H1 (cell line): Measurements from ENCODE around the gene FAM193B. TPM values are rescaled to one million over a fixed set of nuclear protein-coding genes. Genes with fewer than 3 reads are reported as not detected.

Source experiments
- CTCF ChIA-PET: fragments of 300-600 bp; sonication (Branson Sonifier 250); formaldehyde crosslinking; loops from one replicate; lab custom pipeline; 2021; ENCODE audit not compliant: partially characterized antibody; lab: Charles Lee
- POLR2A ChIA-PET: fragments of 300-600 bp; sonication (Branson Sonifier 250); formaldehyde crosslinking; loops from one replicate; lab custom pipeline; 2021; ENCODE audit warnings: inconsistent platforms; ENCODE audit not compliant: partially characterized antibody; lab: Charles Lee
- DNase-seq, 2 experiments: peaks; one replicate each; pipeline versions ENCODE4 v3.0.0 to v3.0.0-alpha.2; 2010 to 2022; ENCODE audit warnings: low spot score in 2 of 2, low read depth in 1 of 2, mixed read lengths in 1 of 2
- FAIRE-seq: peaks from 2 replicates; lab custom pipeline; 2011; peaks lifted over from hg19 to GRCh38; lab: Jason Lieb, UNC
- H2AFZ ChIP-seq: 2 replicates; pipeline ENCODE4 v1.8.1; 2012; ENCODE audit warnings: low read length, inconsistent platforms
- H2AK5ac ChIP-seq: 2 replicates; pipeline ENCODE4 v1.6.1; 2013; ENCODE audit warnings: low read depth, low read length
- H2BK120ac ChIP-seq: replicated peaks from 2 replicates; pipeline ENCODE3; 2013; ENCODE audit warnings: low read depth, low read length, inconsistent platforms
- H2BK12ac ChIP-seq: 2 replicates; pipeline ENCODE4 v1.6.1; 2013; ENCODE audit warnings: low read depth, low read length
- H2BK15ac ChIP-seq: 2 replicates; pipeline ENCODE4 v1.6.1; 2013; ENCODE audit warnings: low read length
- H2BK20ac ChIP-seq: 2 replicates; pipeline ENCODE4 v1.6.1; 2013; ENCODE audit warnings: low read length
- H2BK5ac ChIP-seq: 2 replicates; pipeline ENCODE4 v1.6.1; 2013; ENCODE audit warnings: low read depth, low read length
- H3K14ac ChIP-seq: 2 replicates; pipeline ENCODE4 v1.6.1; 2013; ENCODE audit warnings: inconsistent platforms; ENCODE audit not compliant: insufficient read length
- H3K18ac ChIP-seq: 2 replicates; pipeline ENCODE4 v1.6.1; 2013; ENCODE audit warnings: low read length; ENCODE audit errors: extremely low read depth
- H3K23ac ChIP-seq: 2 replicates; pipeline ENCODE4 v1.6.1; 2013; ENCODE audit warnings: inconsistent platforms; ENCODE audit not compliant: insufficient read length
- H3K23me2 ChIP-seq: 2 replicates; pipeline ENCODE4 v1.6.1; 2013; ENCODE audit warnings: low read depth, low read length
- H3K27ac ChIP-seq: 2 replicates; pipeline ENCODE4 v1.6.1; 2011; ENCODE audit warnings: low read depth, low read length, inconsistent platforms
- H3K27me3 ChIP-seq, 4 experiments: replicated peaks in 1 of 4; 1 replicate in 1 of 4; 2 replicates in 3 of 4; pipeline versions ENCODE4 v1.6.1 to v1.8.1; 2011 to 2013; ENCODE audit warnings: low read length in 3 of 4, mild to moderate bottlenecking in 3 of 4, inconsistent platforms in 2 of 4, mixed read lengths in 2 of 4, moderate library complexity in 1 of 4; ENCODE audit not compliant: control insufficient read depth in 3 of 4, insufficient read depth in 3 of 4; ENCODE audit errors: extremely low read depth in 1 of 4
- H3K36me3 ChIP-seq, 4 experiments: 2 replicates each; pipeline versions ENCODE4 v1.6.1 to v1.8.1; 2011 to 2013; ENCODE audit warnings: mild to moderate bottlenecking in 4 of 4, low read length in 3 of 4, moderate library complexity in 2 of 4, control low read depth in 1 of 4, inconsistent platforms in 1 of 4; ENCODE audit not compliant: insufficient read depth in 4 of 4, control insufficient read depth in 2 of 4
- H3K4ac ChIP-seq: replicated peaks from 2 replicates; pipeline ENCODE3; 2013; ENCODE audit warnings: low read length, low read depth, mixed read lengths, inconsistent platforms; ENCODE audit not compliant: insufficient read length
- H3K4me1 ChIP-seq, 4 experiments: replicated peaks in 1 of 4; 1 replicate in 1 of 4; 2 replicates in 3 of 4; pipeline versions ENCODE4 v1.6.1 to v1.8.1; 2011 to 2013; ENCODE audit warnings: low read length in 3 of 4, inconsistent platforms in 2 of 4, mixed read lengths in 1 of 4; ENCODE audit not compliant: insufficient read depth in 4 of 4, control insufficient read depth in 3 of 4
- H3K4me2 ChIP-seq, 2 experiments: 2 replicates each; pipeline versions ENCODE4 v1.6.1 to v1.8.1; 2011 to 2013; ENCODE audit warnings: low read depth in 2 of 2, low read length in 2 of 2, control low read depth in 1 of 2, inconsistent platforms in 1 of 2, mild to moderate bottlenecking in 1 of 2; ENCODE audit not compliant: insufficient read depth in 1 of 2
- H3K4me3 ChIP-seq, 4 experiments: fragments of 200-600, 300-600 bp in 1 of 4; sonication (generic), shearing (Covaris generic), sonication (Bioruptor Twin) in 1 of 4; 2 replicates each; pipeline versions ENCODE4 v1.5.1 to v1.8.1; 2011 to 2016; ENCODE audit warnings: low read length in 4 of 4, low read depth in 3 of 4, control low read depth in 2 of 4, inconsistent platforms in 2 of 4, mild to moderate bottlenecking in 2 of 4, mixed read lengths in 1 of 4, moderate library complexity in 1 of 4; ENCODE audit not compliant: insufficient read depth in 2 of 4; ENCODE audit errors: extremely low read depth in 1 of 4
- H3K56ac ChIP-seq: replicated peaks from 2 replicates; pipeline ENCODE3; 2013; ENCODE audit warnings: low read depth, mild to moderate bottlenecking, mixed read lengths, low read length, inconsistent platforms; ENCODE audit not compliant: insufficient read length
- H3K79me1 ChIP-seq: 2 replicates; pipeline ENCODE4 v1.6.1; 2013; ENCODE audit warnings: low read depth, low read length, control low read depth
- H3K79me2 ChIP-seq, 2 experiments: 2 replicates each; pipeline versions ENCODE4 v1.6.1 to v1.8.1; 2012 to 2013; ENCODE audit warnings: low read length in 2 of 2, mild to moderate bottlenecking in 2 of 2, inconsistent platforms in 1 of 2; ENCODE audit not compliant: insufficient read depth in 2 of 2, control insufficient read depth in 1 of 2
- H3K9ac ChIP-seq, 4 experiments: replicated peaks in 1 of 4; 1 replicate in 1 of 4; 2 replicates in 3 of 4; pipeline versions ENCODE4 v1.6.1 to v1.8.1; 2011 to 2013; ENCODE audit warnings: low read depth in 3 of 4, low read length in 3 of 4, control low read depth in 2 of 4, mild to moderate bottlenecking in 2 of 4, moderate library complexity in 2 of 4, inconsistent platforms in 1 of 4; ENCODE audit errors: extremely low read depth in 1 of 4
- H3K9me3 ChIP-seq, 2 experiments: 2 replicates each; pipeline versions ENCODE4 v1.6.1 to v1.8.1; 2012 to 2013; ENCODE audit warnings: mild to moderate bottlenecking in 2 of 2, moderate library complexity in 2 of 2, control low read depth in 1 of 2, inconsistent platforms in 1 of 2, low read depth in 1 of 2, low read length in 1 of 2, mixed read lengths in 1 of 2; ENCODE audit not compliant: insufficient read depth in 2 of 2
- H4K20me1 ChIP-seq, 2 experiments: replicated peaks in 1 of 2; 2 replicates each; pipeline versions ENCODE3 to v1.8.1; 2011 to 2013; ENCODE audit warnings: inconsistent platforms in 2 of 2, low read length in 2 of 2, mild to moderate bottlenecking in 1 of 2; ENCODE audit not compliant: insufficient read depth in 2 of 2, control insufficient read depth in 1 of 2
- H4K5ac ChIP-seq: 2 replicates; pipeline ENCODE4 v1.6.1; 2013; ENCODE audit warnings: low read length, low read depth, mixed read lengths, inconsistent platforms; ENCODE audit not compliant: insufficient read length
- H4K8ac ChIP-seq: 2 replicates; pipeline ENCODE4 v1.8.0; 2013; ENCODE audit warnings: mild to moderate bottlenecking, moderate library complexity, low read length, inconsistent platforms; ENCODE audit not compliant: insufficient read depth; ENCODE audit errors: extremely low read depth
- H4K91ac ChIP-seq: replicated peaks from 2 replicates; pipeline ENCODE3; 2013; ENCODE audit warnings: low read length, mixed read lengths, inconsistent platforms; ENCODE audit not compliant: insufficient read length
- ATF3 ChIP-seq: IDR thresholded peaks from 2 replicates; pipeline ENCODE4 v1.6.1; 2011; ENCODE audit warnings: low read depth, mild to moderate bottlenecking, low read length; ENCODE audit not compliant: insufficient read depth
- CHD1 ChIP-seq: IDR thresholded peaks from 2 replicates; pipeline ENCODE4 v1.6.1; 2012; ENCODE audit warnings: low read depth, low read length, improper control_type of control experiment
- FOSL1 ChIP-seq: IDR thresholded peaks from 2 replicates; pipeline ENCODE4 v1.6.1; 2011; ENCODE audit warnings: mild to moderate bottlenecking, low read depth, low read length, moderate library complexity; ENCODE audit not compliant: insufficient read depth
- GABPA ChIP-seq: IDR thresholded peaks from 2 replicates; pipeline ENCODE4 v1.6.1; 2011; ENCODE audit warnings: mild to moderate bottlenecking, low read length, moderate library complexity, borderline replicate concordance; ENCODE audit not compliant: insufficient read depth
- GTF2F1 ChIP-seq: IDR thresholded peaks from 2 replicates; pipeline ENCODE4 v1.6.1; 2012; ENCODE audit warnings: low read depth, low read length, improper control_type of control experiment, borderline replicate concordance
- HDAC6 ChIP-seq: IDR thresholded peaks from one replicate; pipeline ENCODE4 v1.7.1; 2012; ENCODE audit warnings: low read depth, mild to moderate bottlenecking, inconsistent platforms, low read length, moderate library complexity
- KDM4A ChIP-seq: IDR thresholded peaks from one replicate; pipeline ENCODE4 v1.7.1; 2012; ENCODE audit warnings: low read depth, mild to moderate bottlenecking, moderate library complexity, low read length, inconsistent platforms; ENCODE audit not compliant: severe bottlenecking
- NRF1 ChIP-seq: IDR thresholded peaks from 2 replicates; pipeline ENCODE4 v1.6.1; 2011; ENCODE audit warnings: mild to moderate bottlenecking, low read depth, low read length, improper control_type of control experiment
- RXRA ChIP-seq: IDR thresholded peaks from 2 replicates; pipeline ENCODE4 v1.6.1; 2011; ENCODE audit warnings: low read depth, mild to moderate bottlenecking, low read length, moderate library complexity; ENCODE audit not compliant: insufficient read depth
- TAF7 ChIP-seq: optimal IDR thresholded peaks from 2 replicates; pipeline ENCODE3; 2011; ENCODE audit warnings: low read depth, mild to moderate bottlenecking, inconsistent platforms, low read length, moderate library complexity, borderline replicate concordance
- TBP ChIP-seq: IDR thresholded peaks from 2 replicates; pipeline ENCODE4 v1.6.1; 2011; ENCODE audit warnings: low read depth, low read length, improper control_type of control experiment
- WGBS, 2 experiments: shearing (Covaris generic) in 1 of 2; methylation state at CpG; one replicate each; pipeline versions ENCODE4 v1.1.6 to v1.1.7; 2013 to 2015; ENCODE audit warnings: low lambda C conversion rate in 2 of 2, mixed read lengths in 2 of 2, inconsistent platforms in 1 of 2, low coverage in 1 of 2, missing lambda C conversion rate in 1 of 2; ENCODE audit not compliant: insufficient replicate concordance in 2 of 2, insufficient coverage in 1 of 2, insufficient read length in 1 of 2; ENCODE audit errors: extremely low coverage in 1 of 2, missing lambda C conversion rate in 1 of 2; 5-methylcytosine and 5-hydroxymethylcytosine counted together
- polyA plus RNA-seq, 7 experiments: library from polyadenylated mRNA; depleted of rRNA in 3 of 7; stranded (reverse) in 5 of 7; unstranded in 2 of 7; fragments of >200 nt in 5 of 7; fragments of 200-250 nt in 2 of 7; gene quantifications; 1 replicate in 5 of 7; 2 replicates in 1 of 7; 4 replicates in 1 of 7; pipeline versions ENCODE4 v1.2.1 to v1.2.3, GENCODE V29; 2011 to 2013; ENCODE audit warnings: missing spikeins in 2 of 7, mixed read lengths in 2 of 7
- total RNA-seq: library from RNA; stranded (reverse); fragmentation: NEBNext Ultra II Directional; extraction: Animal tissue kit (Norgen Biotek cat#: 25700); gene quantifications from 2 replicates; pipeline ENCODE4 v1.2.1, GENCODE V29; 2021

Gene FAM193B
- total and polyA plus RNA-seq, 2 of the 8 experiments (the other 6 are each of a cell fraction or from before 2014, with no cell fraction given) = 49.9 to 69.8 TPM

- POLR2A ChIA-PET = interaction anchor here (0.8 to 67.5 kb wide), 4 partner anchors 12 to 125 kb away, joined by 3 to 3349 read pairs (median 1676); partner anchors contain the start of genes DBN1, DDX41, DOK3 and PDLIM7
- TF ChIP-seq NRF1 (no peak), GABPA (peak; percentile 79; the same call in 1 of the 2 replicates), HDAC6 (no peak), FOSL1 (no peak), TAF7 (peak; percentile 29), TBP (no peak), ATF3 (no peak), CHD1 (no peak), GTF2F1 (no peak), KDM4A (no peak), RXRA (no peak)
These were observed 62.9 kb downstream of the FAM193B start for GRCh38 chr5:177491429-177491945.

More at GRCh38 chr5:177491429-177491945, 62.9 kb downstream of the FAM193B start:
- no peak overlapping the region for H4K5ac ChIP-seq
- FAIRE-seq (no peak), DNase-seq (peak in 1 of 2 experiments; percentile 99)
- peaks cover 1% of the 10 kb centered on the region; the same call in 1 of the 2 replicates for H3K23me2 ChIP-seq
- H4K91ac ChIP-seq = no peak overlapping the region
- H2AK5ac ChIP-seq = no peak overlapping the region
- no peaks in the 10 kb centered on the region for H3K27me3 ChIP-seq
- H3K79me1 ChIP-seq = peaks cover 7% of the 10 kb centered on the region; the same call in 1 of the 2 replicates
- 0 out of 2 replicates have a peak overlapping the region, but pooled peaks have one; percentile 39 for H2BK12ac ChIP-seq
- H2BK5ac ChIP-seq = no peak overlapping the region
- CTCF ChIA-PET = interaction anchor here (1.0 to 12.7 kb wide), 8 partner anchors 13 to 715 kb away, joined by 3 to 306 read pairs (median 5); partner anchors contain the start of genes DDX41, DOK3 and PDLIM7
- H3K4me1 ChIP-seq = peaks cover 0 to 25% (median 23%) of the 10 kb centered on the region in 4 experiments; a peak in 6 of 7 replicates
- H4K8ac ChIP-seq = no peak overlapping the region
- no peak overlapping the region for H3K18ac ChIP-seq
- H3K23ac ChIP-seq = no peak overlapping the region
- H3K79me2 ChIP-seq = peaks cover 0 to 8% of the 10 kb centered on the region in 2 experiments; a peak in 1 of 4 replicates
- H3K36me3 ChIP-seq = peaks cover 25 to 46% (median 37%) of the 10 kb centered on the region in 4 experiments
- H3K14ac ChIP-seq = no peak overlapping the region
- no peak overlapping the region for H2BK15ac ChIP-seq
- H3K4ac ChIP-seq = no peak overlapping the region
- no peak overlapping the region for H3K56ac ChIP-seq
- 24% methylated on average over 29 of the region's 43 CpGs; no CpG with 5 or more reads in 1 of the 2 experiments for WGBS, 2 experiments
- H4K20me1 ChIP-seq = peaks cover 6 to 10% of the 10 kb centered on the region in 2 experiments
- H2BK120ac ChIP-seq = no peak overlapping the region
- no peak overlapping the region; a peak in 1 of 8 replicates for H3K4me3 ChIP-seq
- no peak overlapping the region for H3K9ac ChIP-seq
- H3K9me3 ChIP-seq = no peaks in the 10 kb centered on the region
- no peak overlapping the region for H3K27ac ChIP-seq
- H3K4me2 ChIP-seq = peak overlapping the region in 1 of 2 experiments; percentile 53; a peak in 2 of 4 replicates
- H2AFZ ChIP-seq = no peak overlapping the region
- H2BK20ac ChIP-seq = no peak overlapping the region
